ENCODE data around the gene DCTPP1. TPM values are rescaled to one million over a fixed set of nuclear protein-coding genes. Genes with fewer than 3 reads are reported as not detected.

DCTPP1 gene
- total and polyA plus RNA-seq, 9 of the 15 experiments (the other 6 are each of a cell fraction or from before 2014, with no cell fraction given): 45.0 to 132 (median 80.6) TPM

DNA sequence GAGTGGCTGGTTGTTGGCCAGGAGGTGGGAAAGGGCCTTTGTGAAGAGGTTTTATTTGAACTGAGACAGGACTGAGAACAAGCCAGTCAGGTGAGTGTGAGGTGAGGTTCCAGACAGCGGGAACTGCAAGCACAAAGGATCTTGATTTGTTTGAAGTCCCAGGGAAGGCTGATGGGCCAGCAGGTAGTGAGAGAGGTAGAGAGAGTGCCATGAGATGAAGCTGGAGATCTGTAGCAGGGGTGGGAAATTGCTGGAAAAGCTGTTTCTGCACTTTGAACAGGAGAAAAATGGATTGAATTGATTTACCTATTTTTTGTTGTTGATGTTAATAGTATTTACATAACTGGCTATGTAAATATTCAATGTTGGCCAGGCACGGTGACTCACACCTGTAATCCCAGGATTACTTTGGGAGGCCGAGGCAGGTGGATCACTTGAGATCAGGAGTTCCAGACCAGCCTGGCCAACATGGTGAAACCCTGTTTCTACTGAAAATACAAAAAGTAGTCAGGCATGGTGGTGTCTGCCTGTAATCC, 7.7 kb upstream of the DCTPP1 start (continued):
- TF ChIP-seq HDAC8 (tag; IDR thresholded peaks at IDR 0.05): no peak
- TF ChIP-seq MYBL2 (IDR thresholded peaks at IDR 0.05; ENCODE audit: low read depth): no peak
- no peak for TF ChIP-seq MYBL2 (CRISPR knock-in tag; IDR thresholded peaks at IDR 0.05; ENCODE audit: borderline replicate concordance)
- no peak for TF ChIP-seq HEY1 (CRISPR knock-in tag; IDR thresholded peaks at IDR 0.05; ENCODE audit: borderline replicate concordance)
- no peak for TF ChIP-seq RBM22 (IDR thresholded peaks at IDR 0.05; ENCODE audit: low read depth, low read length, poor library complexity, severe bottlenecking)

DNA sequence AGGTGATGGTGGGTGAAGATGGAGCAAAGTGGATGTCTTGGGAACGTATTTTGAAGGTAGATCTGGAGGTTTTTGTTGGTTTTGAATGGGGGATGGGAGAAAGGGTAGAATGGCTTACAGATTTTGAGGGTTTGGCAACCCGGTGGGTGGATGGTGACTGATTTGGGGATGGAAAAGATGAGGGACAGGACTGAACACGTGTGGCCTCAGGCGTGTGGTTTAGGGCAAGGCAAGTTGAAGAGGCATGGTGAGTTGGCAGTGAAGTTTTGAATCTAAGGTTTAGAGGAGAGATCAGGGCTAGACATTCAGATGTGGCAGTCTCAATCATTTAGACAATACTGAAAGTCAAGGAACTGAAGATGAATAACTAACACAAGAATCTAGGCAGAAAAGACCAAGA, 5.0 kb upstream of the DCTPP1 start:
- DNase-seq (ENCODE audit: extremely low read depth in 1 of 4, low spot score in 3 of 4): no peak
- FAIRE-seq: no peak
- ChIA-PET CTCF (ENCODE audit: low intra/inter-chr PET ratio) (no interaction called here), POLR2A (interaction anchor here (0.9 kb wide), 1 partner anchor 120 kb away, joined by 3 read pairs; no protein-coding TSS in a partner anchor)
- H3K36me3 ChIP-seq (ENCODE audit: control insufficient read depth, insufficient read depth, low read length): no peaks in the 10 kb centered on the region
- intact Hi-C loops (cut with micrococcal nuclease): no loop called here
- no peaks in the 10 kb centered on the region for H3K27me3 ChIP-seq (ENCODE audit: control insufficient read depth in 2 of 2, insufficient read depth in 2 of 2, low read length in 2 of 2)
- 15% methylated on average over 4 of the region's 4 CpGs for WGBS (ENCODE audit: insufficient coverage, low coverage, missing lambda C conversion rate)
- ATAC-seq: no peak
- H3K79me2 ChIP-seq (ENCODE audit: control insufficient read depth, insufficient read depth, low read length): peaks cover under 1% of the 10 kb centered on the region
- TF ChIP-seq ZNF77 (CRISPR knock-in tag; IDR thresholded peaks at IDR 0.05) (no peak), TSC22D4 (tag; IDR thresholded peaks at IDR 0.05) (peak; percentile 43; the same call in 1 of the 2 replicates)
- no peak overlapping the region for H3K4me2 ChIP-seq (ENCODE audit: insufficient read depth, low read length)
- no peaks in the 10 kb centered on the region for H4K20me1 ChIP-seq (replicated peaks; ENCODE audit: control insufficient read depth, insufficient read depth, low read length)
- no peak overlapping the region for H3K27ac ChIP-seq (ENCODE audit: extremely low read depth, low read depth, low read length)
- H3K9ac ChIP-seq (ENCODE audit: insufficient read depth in 1 of 2, low read depth in 2 of 2, low read length in 2 of 2): no peak overlapping the region
- no peak overlapping the region for H2AFZ ChIP-seq (ENCODE audit: low read depth, low read length)
- H3K9me1 ChIP-seq (ENCODE audit: control insufficient read depth, insufficient read depth, low read length): no peaks in the 10 kb centered on the region
- in situ Hi-C loops (cut with MboI): loop anchor here (10.0 kb wide), 1 partner anchor 190 kb away; no protein-coding TSS in a partner anchor
- no peaks in the 10 kb centered on the region for H3K9me3 ChIP-seq (replicated peaks; ENCODE audit: control insufficient read depth, insufficient read depth, low read depth, low read length)
- BruUV-seq (replicated peaks): no TSS peak
- no peak overlapping the region for H3K4me3 ChIP-seq
- peaks cover 4 to 7% of the 10 kb centered on the region in 2 experiments for H3K4me1 ChIP-seq (replicated peaks in 1 of 2; ENCODE audit: control insufficient read depth in 2 of 2, insufficient read depth in 2 of 2, low read length in 2 of 2)

Data from K562 (cell line).